Neural cell (in vitro differentiated cells): Measurements from ENCODE around the gene SNX24. TPM values are rescaled to one million over a fixed set of nuclear protein-coding genes. Genes with fewer than 3 reads are reported as not detected.

ENCODE experiments used
- H2AFZ ChIP-seq: fragments of 200-600, 300-800 bp; sonication (generic), shearing (Covaris generic); 2 replicates; pipeline ENCODE4 v1.6.0; 2014; ENCODE audit warnings: low read depth, mild to moderate bottlenecking, antibody characterized with exemption, low read length, moderate library complexity
- H3F3A ChIP-seq: fragments of 200-600 bp; shearing (Covaris generic); 2 replicates; pipeline ENCODE4 v1.6.1; 2016; ENCODE audit warnings: mild to moderate bottlenecking, moderate library complexity, mixed read lengths, antibody characterized with exemption, low read length; ENCODE audit not compliant: insufficient read depth, poor library complexity, severe bottlenecking
- H3K27ac ChIP-seq: fragments of 200-600, 300-800 bp; sonication (generic), shearing (Covaris generic); 2 replicates; pipeline ENCODE4 v1.5.1; 2014; ENCODE audit warnings: mild to moderate bottlenecking, low read length, moderate library complexity
- H3K27me3 ChIP-seq: fragments of 300-800, 200-600 bp; sonication (generic), shearing (Covaris generic); 2 replicates; pipeline ENCODE4 v1.6.0; 2014; ENCODE audit warnings: mild to moderate bottlenecking, low read depth, low read length, moderate library complexity; ENCODE audit not compliant: insufficient read depth
- H3K36me3 ChIP-seq: fragments of 300-800, 200-600 bp; sonication (generic), shearing (Covaris generic); 2 replicates; pipeline ENCODE4 v1.5.1; 2014; ENCODE audit warnings: mild to moderate bottlenecking, antibody characterized with exemption, low read length, moderate library complexity; ENCODE audit not compliant: insufficient read depth
- H3K4me2 ChIP-seq: fragments of 300-800, 200-600 bp; sonication (generic), shearing (Covaris generic); 2 replicates; pipeline ENCODE4 v1.6.0; 2014; ENCODE audit warnings: mild to moderate bottlenecking, low read length
- H3K4me3 ChIP-seq: fragments of 300-800, 200-600 bp; sonication (generic), shearing (Covaris generic); 2 replicates; pipeline ENCODE4 v1.5.1; 2014; ENCODE audit warnings: mild to moderate bottlenecking, low read length, moderate library complexity
- H3K79me2 ChIP-seq: fragments of 200-600 bp; shearing (Covaris generic); replicated peaks from 2 replicates; pipeline ENCODE4 v1.6.0; 2014; ENCODE audit warnings: mild to moderate bottlenecking, low read length, moderate library complexity; ENCODE audit not compliant: insufficient read depth
- H3K9ac ChIP-seq: fragments of 300-800, 200-600 bp; sonication (generic), shearing (Covaris generic); 2 replicates; pipeline ENCODE4 v1.6.1; 2016; ENCODE audit warnings: mild to moderate bottlenecking, low read length, mixed read lengths
- H3K9me2 ChIP-seq: fragments of 200-600 bp; shearing (Covaris generic); 2 replicates; pipeline ENCODE4 v1.6.1; 2016; ENCODE audit warnings: mild to moderate bottlenecking, low read length, mixed read lengths; ENCODE audit not compliant: insufficient read depth
- H3K9me3 ChIP-seq: fragments of 200-600, 300-800 bp; sonication (generic), shearing (Covaris generic); 2 replicates; pipeline ENCODE4 v1.6.1; 2016; ENCODE audit warnings: mild to moderate bottlenecking, mixed run types, low read length, moderate library complexity, mixed read lengths
- H4K20me1 ChIP-seq: fragments of 200-600 bp; shearing (Covaris generic); 2 replicates; pipeline ENCODE4 v1.6.1; 2016; ENCODE audit warnings: mild to moderate bottlenecking, mixed run types; ENCODE audit not compliant: insufficient read depth
- EP300 ChIP-seq: fragments of 450-650 bp; conservative IDR thresholded peaks from 2 replicates; pipeline ENCODE4 v1.6.1; 2014; ENCODE audit warnings: antibody characterized with exemption, mild to moderate bottlenecking, moderate library complexity; ENCODE audit not compliant: poor library complexity, severe bottlenecking
- EZH2 ChIP-seq: fragments of 200-600, 300-800 bp; shearing (Covaris generic), sonication (generic); IDR thresholded peaks from 2 replicates; pipeline ENCODE4 v1.6.1; 2014; ENCODE audit warnings: antibody characterized with exemption, low read length, borderline replicate concordance, mild to moderate bottlenecking; ENCODE audit not compliant: insufficient read depth, poor library complexity, severe bottlenecking
- MXI1 ChIP-seq: fragments of 450-650 bp; conservative IDR thresholded peaks from 2 replicates; pipeline ENCODE4 v1.6.1; 2014; ENCODE audit warnings: antibody characterized with exemption, mild to moderate bottlenecking; ENCODE audit not compliant: poor library complexity, severe bottlenecking
- POLR2AphosphoS5 ChIP-seq: IDR thresholded peaks from 2 replicates; pipeline ENCODE4 v1.6.1; 2012
- RAD21 ChIP-seq: fragments of 450-650 bp; conservative IDR thresholded peaks from 2 replicates; pipeline ENCODE4 v1.6.1; 2014; ENCODE audit warnings: antibody characterized with exemption, mild to moderate bottlenecking, moderate library complexity
- SMC3 ChIP-seq: fragments of 450-650 bp; conservative IDR thresholded peaks from 2 replicates; pipeline ENCODE4 v1.6.1; 2014; ENCODE audit warnings: antibody characterized with exemption, mild to moderate bottlenecking, moderate library complexity; ENCODE audit not compliant: poor library complexity
- TAF1 ChIP-seq: IDR thresholded peaks from 2 replicates; pipeline ENCODE4 v1.6.1; 2012; ENCODE audit warnings: low read depth
- polyA plus RNA-seq: library from polyadenylated mRNA; depleted of rRNA; stranded (reverse); fragments of >200 nt; gene quantifications from 2 replicates; pipeline ENCODE4 v1.2.3, GENCODE V29; 2014
- TF ChIP-seq, protein P1 (sequence below): IDR thresholded peaks from 2 replicates; pipeline ENCODE4 v1.6.1; 2012; ENCODE audit warnings: borderline replicate concordance
- TF ChIP-seq, protein P2 (sequence below): fragments of 450-650 bp; IDR thresholded peaks from 2 replicates; pipeline ENCODE4 v1.5.1; 2014; ENCODE audit warnings: antibody characterized with exemption, mild to moderate bottlenecking, moderate library complexity; ENCODE audit not compliant: poor library complexity, severe bottlenecking

The SNX24 gene
- polyA plus RNA-seq, 1 donor from 2014 or later = 12.8 TPM

DNA sequence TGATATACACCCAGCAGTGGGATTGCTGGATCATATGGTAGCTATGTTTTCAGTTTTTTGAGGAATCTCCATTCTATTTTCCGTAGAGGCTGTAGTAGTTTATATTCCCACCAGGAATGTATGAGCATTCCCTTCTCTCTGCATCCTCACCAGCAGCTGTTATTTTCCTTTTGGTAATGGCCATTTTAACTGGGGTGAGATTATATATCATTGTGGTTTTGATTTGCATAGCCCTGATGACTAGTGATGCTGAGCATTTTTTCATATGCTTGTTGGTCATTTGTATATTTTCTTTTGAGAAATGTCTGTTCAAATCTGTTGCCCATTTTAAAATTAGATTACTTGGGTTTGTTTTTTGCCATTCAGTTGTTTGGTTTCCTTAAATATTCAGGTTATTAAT lies 202.3 kb downstream of the SNX24 start:
- no peaks in the 10 kb centered on the region for H3K9me3 ChIP-seq

DNA sequence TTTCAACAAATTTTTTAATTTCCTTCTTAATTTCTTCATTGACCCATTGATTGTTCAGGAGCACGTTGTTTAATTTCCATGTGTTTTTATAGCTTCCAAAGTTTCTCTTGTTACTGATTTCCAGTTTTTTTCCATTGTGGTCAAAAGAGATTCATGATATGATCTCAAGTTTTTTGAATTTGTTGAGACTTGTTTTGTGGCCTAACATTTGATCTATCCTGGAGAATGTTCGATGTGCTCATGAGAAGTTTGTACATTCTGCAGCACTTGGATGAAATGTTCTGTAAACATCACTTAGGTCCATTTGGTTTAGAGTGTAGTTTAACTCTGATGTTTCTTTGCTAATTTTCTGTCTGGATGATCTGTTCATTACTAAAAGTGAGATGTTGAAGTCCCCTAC lies 205.8 kb downstream of the SNX24 start:
- H4K20me1 ChIP-seq = no peaks in the 10 kb centered on the region
- TF ChIP-seq EZH2 (no peak), RAD21 (no peak), POLR2AphosphoS5 (no peak), MXI1 (no peak), EP300 (no peak), TAF1 (no peak), SMC3 (no peak)
- TF ChIP-seq, protein P1, sequence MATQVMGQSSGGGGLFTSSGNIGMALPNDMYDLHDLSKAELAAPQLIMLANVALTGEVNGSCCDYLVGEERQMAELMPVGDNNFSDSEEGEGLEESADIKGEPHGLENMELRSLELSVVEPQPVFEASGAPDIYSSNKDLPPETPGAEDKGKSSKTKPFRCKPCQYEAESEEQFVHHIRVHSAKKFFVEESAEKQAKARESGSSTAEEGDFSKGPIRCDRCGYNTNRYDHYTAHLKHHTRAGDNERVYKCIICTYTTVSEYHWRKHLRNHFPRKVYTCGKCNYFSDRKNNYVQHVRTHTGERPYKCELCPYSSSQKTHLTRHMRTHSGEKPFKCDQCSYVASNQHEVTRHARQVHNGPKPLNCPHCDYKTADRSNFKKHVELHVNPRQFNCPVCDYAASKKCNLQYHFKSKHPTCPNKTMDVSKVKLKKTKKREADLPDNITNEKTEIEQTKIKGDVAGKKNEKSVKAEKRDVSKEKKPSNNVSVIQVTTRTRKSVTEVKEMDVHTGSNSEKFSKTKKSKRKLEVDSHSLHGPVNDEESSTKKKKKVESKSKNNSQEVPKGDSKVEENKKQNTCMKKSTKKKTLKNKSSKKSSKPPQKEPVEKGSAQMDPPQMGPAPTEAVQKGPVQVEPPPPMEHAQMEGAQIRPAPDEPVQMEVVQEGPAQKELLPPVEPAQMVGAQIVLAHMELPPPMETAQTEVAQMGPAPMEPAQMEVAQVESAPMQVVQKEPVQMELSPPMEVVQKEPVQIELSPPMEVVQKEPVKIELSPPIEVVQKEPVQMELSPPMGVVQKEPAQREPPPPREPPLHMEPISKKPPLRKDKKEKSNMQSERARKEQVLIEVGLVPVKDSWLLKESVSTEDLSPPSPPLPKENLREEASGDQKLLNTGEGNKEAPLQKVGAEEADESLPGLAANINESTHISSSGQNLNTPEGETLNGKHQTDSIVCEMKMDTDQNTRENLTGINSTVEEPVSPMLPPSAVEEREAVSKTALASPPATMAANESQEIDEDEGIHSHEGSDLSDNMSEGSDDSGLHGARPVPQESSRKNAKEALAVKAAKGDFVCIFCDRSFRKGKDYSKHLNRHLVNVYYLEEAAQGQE = no peak
- TF ChIP-seq, protein P2, sequence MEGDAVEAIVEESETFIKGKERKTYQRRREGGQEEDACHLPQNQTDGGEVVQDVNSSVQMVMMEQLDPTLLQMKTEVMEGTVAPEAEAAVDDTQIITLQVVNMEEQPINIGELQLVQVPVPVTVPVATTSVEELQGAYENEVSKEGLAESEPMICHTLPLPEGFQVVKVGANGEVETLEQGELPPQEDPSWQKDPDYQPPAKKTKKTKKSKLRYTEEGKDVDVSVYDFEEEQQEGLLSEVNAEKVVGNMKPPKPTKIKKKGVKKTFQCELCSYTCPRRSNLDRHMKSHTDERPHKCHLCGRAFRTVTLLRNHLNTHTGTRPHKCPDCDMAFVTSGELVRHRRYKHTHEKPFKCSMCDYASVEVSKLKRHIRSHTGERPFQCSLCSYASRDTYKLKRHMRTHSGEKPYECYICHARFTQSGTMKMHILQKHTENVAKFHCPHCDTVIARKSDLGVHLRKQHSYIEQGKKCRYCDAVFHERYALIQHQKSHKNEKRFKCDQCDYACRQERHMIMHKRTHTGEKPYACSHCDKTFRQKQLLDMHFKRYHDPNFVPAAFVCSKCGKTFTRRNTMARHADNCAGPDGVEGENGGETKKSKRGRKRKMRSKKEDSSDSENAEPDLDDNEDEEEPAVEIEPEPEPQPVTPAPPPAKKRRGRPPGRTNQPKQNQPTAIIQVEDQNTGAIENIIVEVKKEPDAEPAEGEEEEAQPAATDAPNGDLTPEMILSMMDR = no peak

More for the DNA sequence above, 202.3 kb downstream of the SNX24 start:
- TF ChIP-seq, protein P1 = no peak
- TF ChIP-seq EP300 (no peak), SMC3 (no peak), TAF1 (no peak), MXI1 (no peak), EZH2 (no peak), RAD21 (no peak), POLR2AphosphoS5 (no peak)
- TF ChIP-seq, protein P2 = no peak
- Histone ChIP-seq H2AFZ (no peak overlapping the region), H3K27ac (no peak overlapping the region), H3K36me3 (no peaks in the 10 kb centered on the region), H4K20me1 (no peaks in the 10 kb centered on the region), H3K27me3 (no peaks in the 10 kb centered on the region), H3F3A (no peaks in the 10 kb centered on the region), H3K9me2 (no peaks in the 10 kb centered on the region), H3K4me2 (no peak overlapping the region), H3K9ac (no peak overlapping the region), H3K79me2 (no peaks in the 10 kb centered on the region), H3K4me3 (no peak overlapping the region)

More for the DNA sequence above, 205.8 kb downstream of the SNX24 start:
- Histone ChIP-seq H3K27me3 (no peaks in the 10 kb centered on the region), H3K9ac (no peak overlapping the region), H3K27ac (no peak overlapping the region), H3K4me2 (no peak overlapping the region), H3K9me2 (no peaks in the 10 kb centered on the region), H3K36me3 (no peaks in the 10 kb centered on the region), H3K9me3 (no peaks in the 10 kb centered on the region), H3F3A (no peaks in the 10 kb centered on the region), H3K79me2 (no peaks in the 10 kb centered on the region), H2AFZ (no peak overlapping the region), H3K4me3 (no peak overlapping the region)
